Stomach (tissue), 4 donors: ENCODE data around the gene CASP8AP2.

Experiments
- CTCF ChIP-seq, 7 experiments: fragments of 450-650 bp in 4 of 7; fragments of 200-600 bp in 3 of 7; sonication (generic) in 3 of 7; IDR thresholded peaks; one replicate each; pipeline ENCODE4 v1.5.1; 2016 to 2019; ENCODE audit warnings: antibody characterized with exemption in 7 of 7, control low read depth in 2 of 7, mild to moderate bottlenecking in 1 of 7
- EP300 ChIP-seq: sonication (generic); formaldehyde crosslinking; IDR thresholded peaks from one replicate; pipeline ENCODE4 v1.6.1; 2017; ENCODE audit warnings: antibody characterized with exemption
- POLR2A ChIP-seq, 4 donors: fragments of 450-650 bp; IDR thresholded peaks; one replicate each; pipeline ENCODE4 v1.6.1; 2016; ENCODE audit warnings: antibody characterized with exemption in 4 of 4, control low read depth in 2 of 4, mild to moderate bottlenecking in 1 of 4, moderate library complexity in 1 of 4
- POLR2AphosphoS5 ChIP-seq, 3 donors: sonication (generic); formaldehyde crosslinking; IDR thresholded peaks; one replicate each; pipeline ENCODE4 v1.6.1; 2016; ENCODE audit warnings: antibody characterized with exemption in 3 of 3

GRCh38 chr6:89782222-89782621 lies 47.5 kb upstream of the CASP8AP2 start:
- TF ChIP-seq POLR2A (IDR thresholded peaks at IDR 0.05): no peak
- no peak for TF ChIP-seq CTCF (IDR thresholded peaks at IDR 0.05)
- TF ChIP-seq EP300: no peak
- TF ChIP-seq POLR2AphosphoS5 (IDR thresholded peaks at IDR 0.05): no peak
